GM12878 (cell line): Measurements from ENCODE around the gene AATF. TPM values are rescaled to one million over a fixed set of nuclear protein-coding genes. Genes with fewer than 3 reads are reported as not detected.

Experiments used
- ASH2L ChIP-seq: fragments of 300-600, 200-600 bp; sonication (generic); IDR thresholded peaks from 2 replicates; pipeline ENCODE4 v1.6.1; 2017; ENCODE audit warnings: low read depth, mild to moderate bottlenecking, borderline replicate concordance
- ATF2 ChIP-seq: IDR thresholded peaks from 2 replicates; pipeline ENCODE4 v1.6.1; 2012; ENCODE audit warnings: low read length, inconsistent platforms
- ATF7 ChIP-seq: fragments of 450-650 bp; IDR thresholded peaks from 2 replicates; pipeline ENCODE4 v1.6.1; 2016; ENCODE audit warnings: low read depth, mild to moderate bottlenecking
- BCL11A ChIP-seq: IDR thresholded peaks from 2 replicates; pipeline ENCODE4 v1.6.1; 2011; ENCODE audit warnings: low read depth, low read length
- GABPA ChIP-seq: IDR thresholded peaks from 2 replicates; pipeline ENCODE4 v1.6.1; 2014; ENCODE audit warnings: antibody characterized with exemption, low read depth, mild to moderate bottlenecking, inconsistent platforms
- IKZF2 ChIP-seq, 2 experiments: fragments of 450-650 bp; IDR thresholded peaks; 2 replicates each; pipeline ENCODE4 v1.6.1; 2017; ENCODE audit warnings: mild to moderate bottlenecking in 2 of 2, moderate library complexity in 2 of 2
- KDM1A ChIP-seq: fragments of 200-600 bp; sonication (generic); IDR thresholded peaks from 2 replicates; pipeline ENCODE4 v1.6.1; 2016; ENCODE audit warnings: borderline replicate concordance
- NFXL1 ChIP-seq: fragments of 450-650 bp; IDR thresholded peaks from 2 replicates; pipeline ENCODE4 v1.6.1; 2017; ENCODE audit warnings: antibody characterized with exemption, mild to moderate bottlenecking, borderline replicate concordance
- SUZ12 ChIP-seq: fragments of 200-600 bp; sonication (generic); IDR thresholded peaks from one replicate; pipeline ENCODE4 v1.6.1; 2018; ENCODE audit warnings: antibody characterized with exemption, mild to moderate bottlenecking; ENCODE audit not compliant: unreplicated experiment
- ZZZ3 ChIP-seq: IDR thresholded peaks from 2 replicates; pipeline ENCODE4 v1.6.1; 2011; ENCODE audit warnings: low read depth; ENCODE audit not compliant: control insufficient read depth, insufficient read length
- polyA plus RNA-seq, 11 experiments: library from polyadenylated mRNA; depleted of rRNA in 4 of 11; unstranded in 6 of 11; stranded (reverse) in 5 of 11; fragments of >200 nt; fragmentation: Nextera tagmentation in 4 of 11; fragmentation: Illumina TruSeq in 1 of 11; extraction: Ambion mirVana in 4 of 11; extraction: Trizol in 1 of 11; gene quantifications; 1 replicate in 1 of 11; 2 replicates in 10 of 11; pipeline versions ENCODE4 v1.2.1 to v1.2.3, GENCODE V29; 2011 to 2016; ENCODE audit warnings: inconsistent platforms in 2 of 11, missing spikeins in 2 of 11, low read depth in 1 of 11
- total RNA-seq, 4 experiments: library from RNA; depleted of rRNA in 3 of 4; stranded (reverse); fragments of >200 nt in 3 of 4; fragmentation: Illumina TruSeq in 1 of 4; extraction: Trizol in 1 of 4; gene quantifications; 2 replicates each; pipeline versions ENCODE4 v1.2.1 to v1.2.3, GENCODE V29; 2013 to 2021
- TF ChIP-seq, protein P1 (sequence below): fragments of 450-650 bp; formaldehyde crosslinking; IDR thresholded peaks from 2 replicates; pipeline ENCODE4 v1.5.0; 2022; ENCODE audit warnings: mild to moderate bottlenecking, missing genetic modification characterization

The AATF gene
- total and polyA plus RNA-seq, 10 of the 15 experiments (the other 5 are each of a cell fraction or from before 2014, with no cell fraction given), result 36.8 to 110 (median 77.9) TPM

- TF ChIP-seq ATF2 (no peak), ZZZ3 (no peak), KDM1A (no peak), ATF7 (no peak), BCL11A (no peak), IKZF2 (IDR thresholded peaks at IDR 0.05) (no peak), ASH2L (no peak), NFXL1 (no peak), GABPA (no peak), SUZ12 (no peak)
- TF ChIP-seq, protein P1, sequence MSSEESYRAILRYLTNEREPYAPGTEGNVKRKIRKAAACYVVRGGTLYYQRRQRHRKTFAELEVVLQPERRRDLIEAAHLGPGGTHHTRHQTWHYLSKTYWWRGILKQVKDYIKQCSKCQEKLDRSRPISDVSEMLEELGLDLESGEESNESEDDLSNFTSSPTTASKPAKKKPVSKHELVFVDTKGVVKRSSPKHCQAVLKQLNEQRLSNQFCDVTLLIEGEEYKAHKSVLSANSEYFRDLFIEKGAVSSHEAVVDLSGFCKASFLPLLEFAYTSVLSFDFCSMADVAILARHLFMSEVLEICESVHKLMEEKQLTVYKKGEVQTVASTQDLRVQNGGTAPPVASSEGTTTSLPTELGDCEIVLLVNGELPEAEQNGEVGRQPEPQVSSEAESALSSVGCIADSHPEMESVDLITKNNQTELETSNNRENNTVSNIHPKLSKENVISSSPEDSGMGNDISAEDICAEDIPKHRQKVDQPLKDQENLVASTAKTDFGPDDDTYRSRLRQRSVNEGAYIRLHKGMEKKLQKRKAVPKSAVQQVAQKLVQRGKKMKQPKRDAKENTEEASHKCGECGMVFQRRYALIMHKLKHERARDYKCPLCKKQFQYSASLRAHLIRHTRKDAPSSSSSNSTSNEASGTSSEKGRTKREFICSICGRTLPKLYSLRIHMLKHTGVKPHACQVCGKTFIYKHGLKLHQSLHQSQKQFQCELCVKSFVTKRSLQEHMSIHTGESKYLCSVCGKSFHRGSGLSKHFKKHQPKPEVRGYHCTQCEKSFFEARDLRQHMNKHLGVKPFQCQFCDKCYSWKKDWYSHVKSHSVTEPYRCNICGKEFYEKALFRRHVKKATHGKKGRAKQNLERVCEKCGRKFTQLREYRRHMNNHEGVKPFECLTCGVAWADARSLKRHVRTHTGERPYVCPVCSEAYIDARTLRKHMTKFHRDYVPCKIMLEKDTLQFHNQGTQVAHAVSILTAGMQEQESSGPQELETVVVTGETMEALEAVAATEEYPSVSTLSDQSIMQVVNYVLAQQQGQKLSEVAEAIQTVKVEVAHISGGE, result no peak
Measured at GRCh38 chr17:37065486-37066321, 117.0 kb downstream of the AATF start (continued).
